ENCODE data around the gene KDM5A. TPM values are rescaled to one million over a fixed set of nuclear protein-coding genes. Genes with fewer than 3 reads are reported as not detected.

KDM5A gene
- total RNA-seq, 2 donors from 2014 or later = 24.4 to 67.6 TPM

DNA sequence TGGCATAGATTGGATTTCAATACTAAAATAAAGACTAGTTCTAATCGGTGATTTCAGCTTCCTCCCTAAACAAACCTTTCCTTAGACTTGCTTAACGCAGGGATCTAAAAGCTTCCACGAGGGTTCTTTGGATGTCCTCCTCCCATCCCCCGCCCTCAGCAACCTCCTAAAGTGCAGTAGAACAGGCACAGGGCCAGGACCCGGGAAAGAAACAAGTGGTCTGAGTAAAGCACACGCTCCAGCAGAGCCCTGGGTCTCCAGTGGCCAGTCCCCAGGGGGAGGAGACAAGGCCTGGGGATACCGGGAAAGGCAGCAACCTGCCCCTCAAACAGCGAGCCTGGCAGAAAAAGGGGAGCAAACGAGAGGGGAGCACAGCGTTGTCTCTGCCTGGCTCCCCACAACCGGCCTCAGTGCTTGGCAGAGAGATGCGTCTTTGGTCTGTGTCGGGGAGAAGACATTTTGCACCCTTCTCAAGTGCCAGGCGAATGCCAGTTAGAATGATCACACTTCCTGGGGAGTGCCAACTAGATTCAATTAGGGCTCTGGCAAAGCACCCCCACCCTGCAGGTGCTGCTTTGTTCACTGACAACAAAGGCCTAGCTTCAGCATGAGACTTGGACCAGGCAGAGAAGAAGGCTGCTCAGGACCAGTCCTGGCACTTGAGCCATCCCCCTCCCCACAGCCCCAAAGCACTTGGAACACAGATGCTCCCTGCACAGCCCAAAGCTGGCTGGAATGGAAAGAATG is 158.0 kb downstream of the KDM5A start:
- no peak for TF ChIP-seq POLR2A (IDR thresholded peaks at IDR 0.05)
- TF ChIP-seq, protein P1, sequence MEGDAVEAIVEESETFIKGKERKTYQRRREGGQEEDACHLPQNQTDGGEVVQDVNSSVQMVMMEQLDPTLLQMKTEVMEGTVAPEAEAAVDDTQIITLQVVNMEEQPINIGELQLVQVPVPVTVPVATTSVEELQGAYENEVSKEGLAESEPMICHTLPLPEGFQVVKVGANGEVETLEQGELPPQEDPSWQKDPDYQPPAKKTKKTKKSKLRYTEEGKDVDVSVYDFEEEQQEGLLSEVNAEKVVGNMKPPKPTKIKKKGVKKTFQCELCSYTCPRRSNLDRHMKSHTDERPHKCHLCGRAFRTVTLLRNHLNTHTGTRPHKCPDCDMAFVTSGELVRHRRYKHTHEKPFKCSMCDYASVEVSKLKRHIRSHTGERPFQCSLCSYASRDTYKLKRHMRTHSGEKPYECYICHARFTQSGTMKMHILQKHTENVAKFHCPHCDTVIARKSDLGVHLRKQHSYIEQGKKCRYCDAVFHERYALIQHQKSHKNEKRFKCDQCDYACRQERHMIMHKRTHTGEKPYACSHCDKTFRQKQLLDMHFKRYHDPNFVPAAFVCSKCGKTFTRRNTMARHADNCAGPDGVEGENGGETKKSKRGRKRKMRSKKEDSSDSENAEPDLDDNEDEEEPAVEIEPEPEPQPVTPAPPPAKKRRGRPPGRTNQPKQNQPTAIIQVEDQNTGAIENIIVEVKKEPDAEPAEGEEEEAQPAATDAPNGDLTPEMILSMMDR (IDR thresholded peaks at IDR 0.05) = no peak
- DNase-seq (no peak), ATAC-seq (no peak)
- Histone ChIP-seq H3K27me3 (no peaks in the 10 kb centered on the region), H3K4me1 (no peaks in the 10 kb centered on the region), H3K4me3 (no peak overlapping the region), H3K27ac (no peak overlapping the region), H3K36me3 (replicated peaks in 1 of 2; ENCODE audit: insufficient read depth in 1 of 2, low read depth in 2 of 2) (no peaks in the 10 kb centered on the region), H3K9me3 (no peaks in the 10 kb centered on the region)
- intact Hi-C loops (cut with DNase I) = no loop called here
- 51 to 54% methylated on average over 14 of the region's 14 CpGs for WGBS, 2 donors

Other genes with a start within 250 kb of the KDM5A start
- gene SLC6A12, start 175.2 kb downstream of the KDM5A start, total RNA-seq = 1 to 10 TPM in 1 of 2 donors, under 1 TPM in 1; 0.33 to 6.7 TPM
- not detected for gene SLC6A13, start 126.5 kb downstream of the KDM5A start, total RNA-seq
- 1 to 10 TPM; 2.9 to 4.9 TPM for gene CCDC77, start 12.3 kb upstream of the KDM5A start, total RNA-seq
- gene B4GALNT3, start 70.6 kb upstream of the KDM5A start, total RNA-seq = 1 to 10 TPM; 4.0 to 9.3 TPM